Type B pancreatic cell (in vitro differentiated cells): ENCODE measurements around the gene PFDN2. TPM values are rescaled to one million over a fixed set of nuclear protein-coding genes. Genes with fewer than 3 reads are reported as not detected.

Source experiments
- DNase-seq: peaks from one replicate; pipeline ENCODE4 v3.0.0; 2021; ENCODE audit warnings: mixed read lengths; ENCODE audit not compliant: unreplicated experiment; ENCODE audit errors: extremely low spot score
- H3K27ac Mint-ChIP-seq: 2 replicates; pipeline ENCODE4 v1.8.0; 2021; ENCODE audit warnings: mild to moderate bottlenecking, mixed read lengths
- H3K27me3 Mint-ChIP-seq: 2 replicates; pipeline ENCODE4 v1.8.0; 2021; ENCODE audit warnings: mixed read lengths
- H3K36me3 Mint-ChIP-seq: 2 replicates; pipeline ENCODE4 v1.8.0; 2021; ENCODE audit warnings: mixed read lengths
- H3K4me1 Mint-ChIP-seq: one replicate; pipeline ENCODE4 v1.8.0; 2021; ENCODE audit warnings: mixed read lengths; ENCODE audit not compliant: unreplicated experiment
- H3K4me3 Mint-ChIP-seq: 2 replicates; pipeline ENCODE4 v1.8.0; 2021; ENCODE audit warnings: mild to moderate bottlenecking, mixed read lengths
- H3K9me3 Mint-ChIP-seq: 2 replicates; pipeline ENCODE4 v1.8.0; 2021; ENCODE audit warnings: mixed read lengths
- CTCF ChIP-seq: fragments of 200-600 bp; sonication (generic); conservative IDR thresholded peaks from 2 replicates; pipeline ENCODE4 v1.5.0; 2021; ENCODE audit warnings: antibody characterized with exemption, mild to moderate bottlenecking
- total RNA-seq: library from RNA; stranded (reverse); gene quantifications from 2 replicates; pipeline ENCODE4 v1.2.1, GENCODE V29; 2021; ENCODE audit warnings: low replicate concordance

PFDN2 gene
- total RNA-seq, 1 donor from 2014 or later: 50.9 TPM

DNA sequence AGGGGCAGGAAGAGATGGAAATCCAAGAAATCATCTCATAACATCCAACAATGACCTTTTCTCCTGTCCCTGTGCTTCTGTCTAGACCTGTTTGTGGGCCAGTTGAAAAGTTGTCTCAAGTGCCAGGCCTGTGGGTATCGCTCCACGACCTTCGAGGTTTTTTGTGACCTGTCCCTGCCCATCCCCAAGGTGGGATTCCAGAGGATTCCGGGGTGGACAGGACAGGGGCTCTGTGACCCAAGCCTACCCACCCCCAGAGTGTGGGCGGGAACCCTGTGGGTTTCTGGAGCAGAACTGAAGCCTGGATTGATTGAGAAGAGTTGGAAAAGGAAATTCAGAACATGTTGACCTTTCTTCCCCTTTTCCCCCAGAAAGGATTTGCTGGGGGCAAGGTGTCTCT lies 46.0 kb upstream of the PFDN2 start:
- Mint-ChIP-seq H3K9me3 (no peaks in the 10 kb centered on the region), H3K27ac (peak overlapping the region; percentile 68), H3K4me3 (peak overlapping the region; percentile 33), H3K4me1 (peaks cover 32% of the 10 kb centered on the region), H3K36me3 (peaks cover 13% of the 10 kb centered on the region), H3K27me3 (no peaks in the 10 kb centered on the region)
- no peak for DNase-seq
- no peak for TF ChIP-seq CTCF

GRCh38 chr1:161162806-161163205 lies 45.0 kb upstream of the PFDN2 start:
- H3K9me3 Mint-ChIP-seq: no peaks in the 10 kb centered on the region
- H3K27ac Mint-ChIP-seq: peak overlapping the region; percentile 68
- peak overlapping the region; percentile 22 for H3K4me3 Mint-ChIP-seq
- H3K4me1 Mint-ChIP-seq: peaks cover 34% of the 10 kb centered on the region
- TF ChIP-seq CTCF: no peak
- H3K36me3 Mint-ChIP-seq: peaks cover 13% of the 10 kb centered on the region
- no peak for DNase-seq
- H3K27me3 Mint-ChIP-seq: no peaks in the 10 kb centered on the region

DNA sequence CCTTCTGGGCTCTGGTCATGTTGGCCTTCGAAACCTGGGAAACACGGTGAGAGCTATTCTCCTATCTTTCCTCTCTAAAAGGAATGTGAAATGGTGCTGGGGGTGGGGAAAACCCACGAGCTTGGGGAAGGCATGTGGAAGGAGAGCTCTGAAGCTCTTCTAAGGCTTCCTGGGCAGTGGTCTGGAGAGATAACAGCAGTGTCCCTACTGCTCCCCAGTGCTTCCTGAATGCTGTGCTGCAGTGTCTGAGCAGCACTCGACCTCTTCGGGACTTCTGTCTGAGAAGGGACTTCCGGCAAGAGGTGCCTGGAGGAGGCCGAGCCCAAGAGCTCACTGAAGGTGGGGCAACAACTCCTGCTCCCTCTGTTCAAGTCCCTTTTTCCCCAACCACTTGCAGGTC lies 44.2 kb upstream of the PFDN2 start:
- H3K4me3 Mint-ChIP-seq: peak overlapping the region; percentile 51
- no peak for DNase-seq
- no peaks in the 10 kb centered on the region for H3K9me3 Mint-ChIP-seq
- peaks cover 13% of the 10 kb centered on the region for H3K36me3 Mint-ChIP-seq
- no peak for TF ChIP-seq CTCF
- H3K4me1 Mint-ChIP-seq: peaks cover 34% of the 10 kb centered on the region
- H3K27ac Mint-ChIP-seq: no peak overlapping the region
- H3K27me3 Mint-ChIP-seq: no peaks in the 10 kb centered on the region

GRCh38 chr1:161161652-161162051 lies 43.8 kb upstream of the PFDN2 start:
- peak overlapping the region; percentile 51 for H3K4me3 Mint-ChIP-seq

GRCh38 chr1:161160671-161161145 lies 42.9 kb upstream of the PFDN2 start:
- Mint-ChIP-seq H3K27me3 (no peaks in the 10 kb centered on the region), H3K36me3 (peaks cover 13% of the 10 kb centered on the region), H3K27ac (peak overlapping the region; percentile 66), H3K9me3 (no peaks in the 10 kb centered on the region), H3K4me1 (peaks cover 32% of the 10 kb centered on the region), H3K4me3 (peak overlapping the region; percentile 95)
- no peak for DNase-seq
- no peak for TF ChIP-seq CTCF

More at GRCh38 chr1:161161652-161162051, 43.8 kb upstream of the PFDN2 start:
- no peaks in the 10 kb centered on the region for H3K9me3 Mint-ChIP-seq
- peaks cover 13% of the 10 kb centered on the region for H3K36me3 Mint-ChIP-seq
- TF ChIP-seq CTCF: no peak
- H3K4me1 Mint-ChIP-seq: peaks cover 34% of the 10 kb centered on the region
- H3K27ac Mint-ChIP-seq: no peak overlapping the region
- H3K27me3 Mint-ChIP-seq: no peaks in the 10 kb centered on the region
- DNase-seq: no peak

DNA sequence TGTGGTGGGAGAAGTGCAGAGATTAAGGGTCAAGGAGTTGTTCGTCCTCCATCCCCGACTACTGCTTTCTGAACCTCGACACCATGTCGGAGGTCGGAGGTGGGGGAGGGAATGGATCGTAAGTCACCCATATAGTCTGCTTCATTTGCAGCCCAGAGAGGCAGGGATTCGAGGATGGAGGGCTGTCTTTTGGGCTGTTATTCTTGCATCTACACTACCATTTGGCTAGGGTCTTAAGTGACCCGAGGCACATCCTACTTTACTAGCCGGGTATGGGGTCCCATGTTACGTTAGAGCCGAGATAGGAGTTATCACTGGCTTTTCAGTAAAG lies 42.0 kb upstream of the PFDN2 start:
- H3K27me3 Mint-ChIP-seq: no peaks in the 10 kb centered on the region
- peak overlapping the region; percentile 93 for H3K27ac Mint-ChIP-seq
- H3K36me3 Mint-ChIP-seq: peaks cover 13% of the 10 kb centered on the region

More for the DNA sequence above, 42.0 kb upstream of the PFDN2 start:
- no peak for DNase-seq
- H3K4me1 Mint-ChIP-seq: peaks cover 40% of the 10 kb centered on the region
- no peak for TF ChIP-seq CTCF
- H3K9me3 Mint-ChIP-seq: no peaks in the 10 kb centered on the region
- peak overlapping the region; percentile 95 for H3K4me3 Mint-ChIP-seq
